ENCODE data around the gene ARL14EPL. TPM values are rescaled to one million over a fixed set of nuclear protein-coding genes. Genes with fewer than 3 reads are reported as not detected.
"Not testable (repeated sequence)": the region's sequence is repeated elsewhere in the genome, so short reads cannot be mapped to it uniquely, and the experiment has no call there.

Gene ARL14EPL
- total RNA-seq, 2 experiments from 2014 or later: not detected

DNA sequence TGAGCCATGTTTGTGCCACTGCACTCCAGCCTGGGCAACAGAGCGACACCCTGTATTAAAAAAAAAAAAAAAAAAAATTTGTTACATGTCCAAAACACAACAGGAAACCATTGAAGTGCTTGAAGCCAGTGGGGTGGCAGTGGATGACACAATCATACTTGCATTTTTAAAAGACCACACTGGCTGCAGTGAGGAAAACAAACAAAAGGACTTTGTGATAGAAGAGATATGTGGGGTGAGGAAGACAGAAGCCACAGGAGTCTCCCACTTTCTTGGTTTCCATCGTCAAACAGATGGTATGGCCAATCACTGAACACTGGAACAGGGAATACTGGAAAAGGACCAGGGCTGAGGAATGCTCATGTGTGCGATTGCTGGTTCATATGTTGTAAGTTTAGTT, 31.7 kb downstream of the ARL14EPL start:
- no peak for DNase-seq
- Mint-ChIP-seq H3K36me3 (ENCODE audit: low read depth) (no peaks in the 10 kb centered on the region), H3K27me3 (ENCODE audit: low read depth) (peaks cover 30% of the 10 kb centered on the region), H3K4me1 (ENCODE audit: low read depth) (no peaks in the 10 kb centered on the region), H3K4me3 (no peak overlapping the region), H3K9me3 (no peaks in the 10 kb centered on the region), H3K27ac (no peak overlapping the region)
- CTCF ChIA-PET: no interaction called here
- intact Hi-C loops (cut with micrococcal nuclease): no loop called here

DNA sequence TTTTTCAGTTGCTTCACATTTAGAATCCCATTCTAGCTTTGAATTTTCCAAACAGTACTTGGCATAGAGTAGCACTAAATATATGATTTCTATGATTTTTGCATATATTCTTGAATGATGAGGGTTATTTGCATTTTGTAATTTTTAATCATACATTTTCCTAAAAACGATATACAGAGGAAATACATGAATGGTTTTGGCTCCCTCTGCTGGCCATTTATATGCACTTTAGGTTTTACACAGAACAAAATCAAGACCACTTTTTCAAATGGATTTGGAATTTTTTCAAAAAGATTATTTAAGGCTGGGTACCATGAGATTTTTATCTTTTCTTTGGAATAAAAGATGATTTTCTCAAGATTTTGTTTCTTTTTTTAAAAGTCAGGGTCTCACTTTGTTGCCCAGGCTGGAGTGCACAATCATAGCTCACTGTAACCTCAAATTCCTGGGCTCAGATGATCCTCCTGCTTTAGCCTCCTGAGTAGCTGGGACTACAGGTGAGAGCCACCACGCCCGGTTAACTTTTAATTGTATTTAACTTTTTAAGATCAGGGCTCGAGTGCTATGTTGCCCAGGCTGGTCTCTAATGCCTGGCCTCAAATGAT, 35.9 kb downstream of the ARL14EPL start:
- Mint-ChIP-seq H3K36me3 (ENCODE audit: low read depth) (no peaks in the 10 kb centered on the region), H3K4me3 (no peak overlapping the region), H3K27me3 (ENCODE audit: low read depth) (peaks cover 22% of the 10 kb centered on the region), H3K27ac (no peak overlapping the region), H3K9me3 (no peaks in the 10 kb centered on the region), H3K4me1 (ENCODE audit: low read depth) (no peaks in the 10 kb centered on the region)
- peak; percentile 55 for DNase-seq
- intact Hi-C loops (cut with micrococcal nuclease): loop anchor here (1.0 kb wide), 5 partner anchors 180 to 970 kb away; no protein-coding TSS in a partner anchor
- CTCF ChIA-PET: interaction anchor here (0.7 to 3.2 kb wide), 13 partner anchors 9 to 716 kb away, joined by 3 to 26 read pairs (median 3); no protein-coding TSS in a partner anchor

- intact Hi-C loops (cut with micrococcal nuclease): no loop called here
- Mint-ChIP-seq H3K4me1 (ENCODE audit: low read depth) (peaks cover 12% of the 10 kb centered on the region), H3K27ac (no peak overlapping the region), H3K9me3 (no peaks in the 10 kb centered on the region), H3K4me3 (no peak overlapping the region), H3K36me3 (ENCODE audit: low read depth) (no peaks in the 10 kb centered on the region), H3K27me3 (ENCODE audit: low read depth) (peaks cover 9% of the 10 kb centered on the region)
- DNase-seq: no peak
- CTCF ChIA-PET: no interaction called here
Measured at GRCh38 chr5:116071211-116071610, 38.9 kb downstream of the ARL14EPL start.

- H3K9me3 Mint-ChIP-seq: peaks cover 2% of the 10 kb centered on the region
- H3K4me3 Mint-ChIP-seq: no peak overlapping the region
- H3K36me3 Mint-ChIP-seq (ENCODE audit: low read depth): no peaks in the 10 kb centered on the region
- intact Hi-C loops (cut with micrococcal nuclease): loop anchor here (5.0 kb wide), 2 partner anchors 338 to 613 kb away; no protein-coding TSS in a partner anchor
- peaks cover 3% of the 10 kb centered on the region for H3K27me3 Mint-ChIP-seq (ENCODE audit: low read depth)
- no peak for DNase-seq
- peaks cover 24% of the 10 kb centered on the region for H3K4me1 Mint-ChIP-seq (ENCODE audit: low read depth)
- CTCF ChIA-PET: interaction anchor here (1.4 kb wide), 1 partner anchor 10 kb away, joined by 4 read pairs; the partner anchor contains the start of gene COMMD10
- H3K27ac Mint-ChIP-seq: no peak overlapping the region
Measured at GRCh38 chr5:116075191-116075831, 43.0 kb downstream of the ARL14EPL start.

DNA sequence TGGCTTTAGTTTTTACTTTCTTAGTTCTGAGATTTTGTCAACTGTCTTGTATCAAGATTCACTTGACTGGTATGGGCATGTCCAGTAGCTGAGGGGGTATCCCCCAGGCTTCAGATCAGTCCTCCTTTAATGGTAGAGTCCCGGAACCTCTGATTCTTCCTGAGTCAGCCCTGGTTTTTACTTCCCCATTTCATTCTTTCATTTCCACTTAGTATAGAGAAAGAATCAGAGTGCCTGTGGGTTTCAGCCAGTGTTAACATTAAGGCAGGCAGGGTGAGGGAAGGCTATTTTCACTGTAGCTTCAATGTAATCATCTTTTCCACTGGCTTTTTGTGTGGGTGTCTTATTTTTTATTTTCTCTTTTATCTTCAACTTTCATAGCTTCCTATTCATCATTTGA, 44.2 kb downstream of the ARL14EPL start:
- no peak overlapping the region for H3K4me3 Mint-ChIP-seq
- H3K27me3 Mint-ChIP-seq (ENCODE audit: low read depth): peaks cover 3% of the 10 kb centered on the region
- intact Hi-C loops (cut with micrococcal nuclease): loop anchor here (1.0 to 5.0 kb wide), 4 partner anchors 8 to 614 kb away; partner anchors contain the start of genes AP3S1 and ATG12
- H3K9me3 Mint-ChIP-seq: peaks cover 2% of the 10 kb centered on the region
- H3K27ac Mint-ChIP-seq: peak overlapping the region; percentile 17
- peak; percentile 41 for DNase-seq
- peaks cover 25% of the 10 kb centered on the region for H3K4me1 Mint-ChIP-seq (ENCODE audit: low read depth)
- H3K36me3 Mint-ChIP-seq (ENCODE audit: low read depth): peaks cover 7% of the 10 kb centered on the region
- CTCF ChIA-PET: interaction anchor here (0.7 to 1.4 kb wide), 2 partner anchors 8 to 9 kb away, joined by 3 to 4 read pairs; partner anchors contain the start of gene COMMD10

- intact Hi-C loops (cut with micrococcal nuclease): loop anchor here (5.0 kb wide), 2 partner anchors 341 to 616 kb away; no protein-coding TSS in a partner anchor
- CTCF ChIA-PET: no interaction called here
- Mint-ChIP-seq H3K36me3 (ENCODE audit: low read depth) (peaks cover 18% of the 10 kb centered on the region), H3K27me3 (ENCODE audit: low read depth) (no peaks in the 10 kb centered on the region), H3K9me3 (peaks cover 2% of the 10 kb centered on the region), H3K4me3 (no peak overlapping the region), H3K4me1 (ENCODE audit: low read depth) (peaks cover 35% of the 10 kb centered on the region), H3K27ac (no peak overlapping the region)
- no peak for DNase-seq
Measured at GRCh38 chr5:116078199-116078598, 45.9 kb downstream of the ARL14EPL start.

- Mint-ChIP-seq H3K4me3 (peak overlapping the region; percentile 91), H3K27ac (peak overlapping the region; percentile 97), H3K9me3 (no peaks in the 10 kb centered on the region), H3K4me1 (ENCODE audit: low read depth) (peaks cover 45% of the 10 kb centered on the region), H3K27me3 (ENCODE audit: low read depth) (no peaks in the 10 kb centered on the region), H3K36me3 (ENCODE audit: low read depth) (peaks cover 35% of the 10 kb centered on the region)
- CTCF ChIA-PET: no interaction called here
- intact Hi-C loops (cut with micrococcal nuclease): loop anchor here (1.0 to 2.0 kb wide), 2 partner anchors 8 to 493 kb away; no protein-coding TSS in a partner anchor
- peak; percentile 53 for DNase-seq
Measured at GRCh38 chr5:116084287-116084691, 52.0 kb downstream of the ARL14EPL start.

GRCh38 chr5:116084871-116085715, 52.8 kb downstream of the ARL14EPL start, which contains the start of gene COMMD10:
Gene COMMD10 (plus strand): TSS chr5:116085025.
- CTCF ChIA-PET: interaction anchor here (1.7 kb wide), 1 partner anchor 9 kb away, joined by 4 read pairs; no protein-coding TSS in a partner anchor
- H3K4me1 Mint-ChIP-seq (ENCODE audit: low read depth): peaks cover 45% of the 10 kb centered on the region
- H3K9me3 Mint-ChIP-seq: no peaks in the 10 kb centered on the region
- intact Hi-C loops (cut with micrococcal nuclease): loop anchor here (1.0 to 5.0 kb wide), 6 partner anchors 9 to 823 kb away; partner anchors contain the start of genes AP3S1, ATG12, FEM1C and PGGT1B
- DNase-seq: peak; percentile 81
- peaks cover 40% of the 10 kb centered on the region for H3K36me3 Mint-ChIP-seq (ENCODE audit: low read depth)
- H3K27me3 Mint-ChIP-seq (ENCODE audit: low read depth): no peaks in the 10 kb centered on the region
- H3K4me3 Mint-ChIP-seq: peak within 1 kb of the TSS; percentile 91
- H3K27ac Mint-ChIP-seq: peak within 1 kb of the TSS; percentile 97

- Mint-ChIP-seq H3K4me3 (peak overlapping the region; percentile 91), H3K36me3 (ENCODE audit: low read depth) (peaks cover 37% of the 10 kb centered on the region), H3K4me1 (ENCODE audit: low read depth) (peaks cover 46% of the 10 kb centered on the region)
- CTCF ChIA-PET: interaction anchor here (1.7 kb wide), 1 partner anchor 10 kb away, joined by 4 read pairs; no protein-coding TSS in a partner anchor
- H3K27ac Mint-ChIP-seq; H3K9me3 Mint-ChIP-seq; H3K27me3 Mint-ChIP-seq (ENCODE audit: low read depth); DNase-seq: not testable (repeated sequence)
- intact Hi-C loops (cut with micrococcal nuclease): loop anchor here (5.0 kb wide), 1 partner anchor 824 kb away; the partner anchor contains the start of gene PGGT1B
Measured at GRCh38 chr5:116086309-116086708, 54.0 kb downstream of the ARL14EPL start.

GRCh38 chr5:116088062-116088461, 55.8 kb downstream of the ARL14EPL start:
- H3K4me1 Mint-ChIP-seq (ENCODE audit: low read depth): peaks cover 36% of the 10 kb centered on the region
- DNase-seq: no peak
- no peak overlapping the region for H3K27ac Mint-ChIP-seq
- peaks cover 36% of the 10 kb centered on the region for H3K36me3 Mint-ChIP-seq (ENCODE audit: low read depth)
- H3K27me3 Mint-ChIP-seq (ENCODE audit: low read depth): no peaks in the 10 kb centered on the region
- no peaks in the 10 kb centered on the region for H3K9me3 Mint-ChIP-seq
- intact Hi-C loops (cut with micrococcal nuclease): loop anchor here (5.0 kb wide), 1 partner anchor 826 kb away; the partner anchor contains the start of gene PGGT1B
- no peak overlapping the region for H3K4me3 Mint-ChIP-seq
- CTCF ChIA-PET: no interaction called here

GRCh38 chr5:116090302-116090701, 58.0 kb downstream of the ARL14EPL start:
- DNase-seq: no peak
- H3K27me3 Mint-ChIP-seq (ENCODE audit: low read depth): no peaks in the 10 kb centered on the region
- no peaks in the 10 kb centered on the region for H3K9me3 Mint-ChIP-seq
- H3K36me3 Mint-ChIP-seq (ENCODE audit: low read depth): peaks cover 43% of the 10 kb centered on the region
- no peak overlapping the region for H3K27ac Mint-ChIP-seq
- peaks cover 26% of the 10 kb centered on the region for H3K4me1 Mint-ChIP-seq (ENCODE audit: low read depth)
- intact Hi-C loops (cut with micrococcal nuclease): no loop called here
- CTCF ChIA-PET: no interaction called here
- H3K4me3 Mint-ChIP-seq: no peak overlapping the region

DNA sequence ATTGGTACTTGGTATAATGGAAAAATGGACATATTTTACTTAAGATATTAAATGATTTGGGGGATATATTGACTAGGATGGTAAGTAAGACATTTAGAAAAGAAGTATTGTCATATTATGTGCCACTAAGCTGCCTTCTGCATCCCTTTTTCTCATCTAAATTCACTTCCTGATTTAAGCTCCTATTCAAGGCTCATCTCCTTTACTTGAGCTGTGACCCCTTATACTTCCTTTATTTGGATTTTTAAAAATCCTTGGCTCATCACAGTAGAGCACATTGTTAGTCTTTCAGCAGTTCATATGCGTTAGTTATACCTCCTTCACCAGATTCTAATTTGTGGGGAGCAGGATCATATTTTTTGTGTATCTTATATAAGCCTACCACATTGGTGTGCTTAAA, 59.1 kb downstream of the ARL14EPL start:
- DNase-seq: no peak
- Mint-ChIP-seq H3K36me3 (ENCODE audit: low read depth) (peaks cover 49% of the 10 kb centered on the region), H3K9me3 (no peaks in the 10 kb centered on the region), H3K4me1 (ENCODE audit: low read depth) (peaks cover 17% of the 10 kb centered on the region), H3K27ac (no peak overlapping the region), H3K27me3 (ENCODE audit: low read depth) (no peaks in the 10 kb centered on the region), H3K4me3 (no peak overlapping the region)
- CTCF ChIA-PET: no interaction called here
- intact Hi-C loops (cut with micrococcal nuclease): no loop called here
